ENCODE measurements around the gene GLDC. TPM values are rescaled to one million over a fixed set of nuclear protein-coding genes. Genes with fewer than 3 reads are reported as not detected.

Gene GLDC
- total RNA-seq, 2 experiments from 2014 or later: 5.8 to 6.3 TPM

GRCh38 chr9:6565312-6565711, 80.2 kb downstream of the GLDC start:
- CTCF ChIA-PET: interaction anchor here (0.7 to 1.9 kb wide), 3 partner anchors 23 to 214 kb away, joined by 3 to 5 read pairs (median 4); no protein-coding TSS in a partner anchor
- H3K36me3 Mint-ChIP-seq: peaks cover 2% of the 10 kb centered on the region
- DNase-seq (no peak), ATAC-seq (no peak)
- no peak overlapping the region for H3K27ac Mint-ChIP-seq
- H3K4me3 Mint-ChIP-seq: no peak overlapping the region
- no peaks in the 10 kb centered on the region for H3K9me3 Mint-ChIP-seq (ENCODE audit: low read depth)
- peaks cover 13% of the 10 kb centered on the region for H3K4me1 Mint-ChIP-seq
- H3K27me3 Mint-ChIP-seq: no peaks in the 10 kb centered on the region

- H3K4me1 Mint-ChIP-seq: peaks cover 13% of the 10 kb centered on the region
- CTCF ChIA-PET: interaction anchor here (1.0 to 1.9 kb wide), 2 partner anchors 210 to 214 kb away, joined by 3 to 5 read pairs; no protein-coding TSS in a partner anchor
- no peaks in the 10 kb centered on the region for H3K9me3 Mint-ChIP-seq (ENCODE audit: low read depth)
- DNase-seq (no peak), ATAC-seq (no peak)
- H3K4me3 Mint-ChIP-seq: no peak overlapping the region
- peaks cover 2% of the 10 kb centered on the region for H3K36me3 Mint-ChIP-seq
- no peaks in the 10 kb centered on the region for H3K27me3 Mint-ChIP-seq
- no peak overlapping the region for H3K27ac Mint-ChIP-seq
Measured at GRCh38 chr9:6564868-6565267, 80.7 kb downstream of the GLDC start.

- Mint-ChIP-seq H3K4me3 (no peak overlapping the region), H3K4me1 (peaks cover 13% of the 10 kb centered on the region), H3K27me3 (no peaks in the 10 kb centered on the region), H3K36me3 (peaks cover 2% of the 10 kb centered on the region), H3K9me3 (ENCODE audit: low read depth) (no peaks in the 10 kb centered on the region), H3K27ac (no peak overlapping the region)
- ATAC-seq (no peak), DNase-seq (no peak)
- CTCF ChIA-PET: interaction anchor here (1.9 kb wide), 1 partner anchor 210 kb away, joined by 5 read pairs; no protein-coding TSS in a partner anchor
Measured at GRCh38 chr9:6564360-6564759, 81.2 kb downstream of the GLDC start.

- H3K27me3 Mint-ChIP-seq: no peaks in the 10 kb centered on the region
- no peaks in the 10 kb centered on the region for H3K9me3 Mint-ChIP-seq (ENCODE audit: low read depth)
- H3K4me3 Mint-ChIP-seq: no peak overlapping the region
- CTCF ChIA-PET: interaction anchor here (0.9 kb wide), 1 partner anchor 207 kb away, joined by 3 read pairs; no protein-coding TSS in a partner anchor
- H3K4me1 Mint-ChIP-seq: peaks cover 11% of the 10 kb centered on the region
- no peak for ATAC-seq
- no peak overlapping the region for H3K27ac Mint-ChIP-seq
- H3K36me3 Mint-ChIP-seq: peaks cover 3% of the 10 kb centered on the region
- no peak for DNase-seq
Measured at GRCh38 chr9:6562871-6563430, 82.6 kb downstream of the GLDC start.

- DNase-seq (no peak), ATAC-seq (no peak)
- Mint-ChIP-seq H3K27ac (no peak overlapping the region), H3K4me3 (no peak overlapping the region), H3K27me3 (no peaks in the 10 kb centered on the region), H3K36me3 (peaks cover 3% of the 10 kb centered on the region), H3K4me1 (peaks cover 6% of the 10 kb centered on the region), H3K9me3 (ENCODE audit: low read depth) (no peaks in the 10 kb centered on the region)
- CTCF ChIA-PET: interaction anchor here (0.9 kb wide), 1 partner anchor 207 kb away, joined by 3 read pairs; no protein-coding TSS in a partner anchor
Measured at GRCh38 chr9:6562201-6562600, 83.3 kb downstream of the GLDC start.

- ATAC-seq (no peak), DNase-seq (no peak)
- Mint-ChIP-seq H3K36me3 (peaks cover 4% of the 10 kb centered on the region), H3K4me3 (no peak overlapping the region), H3K27me3 (no peaks in the 10 kb centered on the region), H3K4me1 (no peaks in the 10 kb centered on the region), H3K27ac (no peak overlapping the region), H3K9me3 (ENCODE audit: low read depth) (no peaks in the 10 kb centered on the region)
- CTCF ChIA-PET: interaction anchor here (1.2 kb wide), 1 partner anchor 8 kb away, joined by 3 read pairs; no protein-coding TSS in a partner anchor
Measured at GRCh38 chr9:6557883-6558616, 87.5 kb downstream of the GLDC start.

- no peaks in the 10 kb centered on the region for H3K9me3 Mint-ChIP-seq (ENCODE audit: low read depth)
- H3K27ac Mint-ChIP-seq: no peak overlapping the region
- H3K27me3 Mint-ChIP-seq: no peaks in the 10 kb centered on the region
- ATAC-seq (no peak), DNase-seq (no peak)
- no peaks in the 10 kb centered on the region for H3K4me1 Mint-ChIP-seq
- no peak overlapping the region for H3K4me3 Mint-ChIP-seq
- CTCF ChIA-PET: no interaction called here
- peaks cover 3% of the 10 kb centered on the region for H3K36me3 Mint-ChIP-seq
Measured at GRCh38 chr9:6553866-6554265, 91.7 kb downstream of the GLDC start.

GRCh38 chr9:6552498-6553121, 92.9 kb downstream of the GLDC start:
- Mint-ChIP-seq H3K36me3 (peaks cover 1% of the 10 kb centered on the region), H3K27ac (no peak overlapping the region), H3K27me3 (no peaks in the 10 kb centered on the region), H3K4me3 (no peak overlapping the region), H3K4me1 (no peaks in the 10 kb centered on the region), H3K9me3 (ENCODE audit: low read depth) (no peaks in the 10 kb centered on the region)
- DNase-seq (no peak), ATAC-seq (no peak)
- CTCF ChIA-PET: interaction anchor here (0.6 kb wide), 1 partner anchor 150 kb away, joined by 4 read pairs; no protein-coding TSS in a partner anchor

GRCh38 chr9:6552033-6552432, 93.5 kb downstream of the GLDC start:
- Mint-ChIP-seq H3K27me3 (no peaks in the 10 kb centered on the region), H3K27ac (no peak overlapping the region), H3K9me3 (ENCODE audit: low read depth) (no peaks in the 10 kb centered on the region), H3K4me3 (no peak overlapping the region), H3K36me3 (peaks cover 1% of the 10 kb centered on the region), H3K4me1 (no peaks in the 10 kb centered on the region)
- no peak for ATAC-seq
- CTCF ChIA-PET: interaction anchor here (0.6 kb wide), 1 partner anchor 150 kb away, joined by 4 read pairs; no protein-coding TSS in a partner anchor
- no peak for DNase-seq

- ATAC-seq (no peak), DNase-seq (no peak)
- H3K27me3 Mint-ChIP-seq: no peaks in the 10 kb centered on the region
- CTCF ChIA-PET: no interaction called here
- H3K36me3 Mint-ChIP-seq: no peaks in the 10 kb centered on the region
- no peaks in the 10 kb centered on the region for H3K4me1 Mint-ChIP-seq
- no peak overlapping the region for H3K27ac Mint-ChIP-seq
- no peak overlapping the region for H3K4me3 Mint-ChIP-seq
- no peaks in the 10 kb centered on the region for H3K9me3 Mint-ChIP-seq (ENCODE audit: low read depth)
Measured at GRCh38 chr9:6551136-6551535, 94.4 kb downstream of the GLDC start.

GRCh38 chr9:6549106-6549800, 96.3 kb downstream of the GLDC start:
- CTCF ChIA-PET: no interaction called here
- Mint-ChIP-seq H3K36me3 (no peaks in the 10 kb centered on the region), H3K9me3 (ENCODE audit: low read depth) (no peaks in the 10 kb centered on the region), H3K27ac (no peak overlapping the region), H3K4me1 (no peaks in the 10 kb centered on the region), H3K4me3 (no peak overlapping the region), H3K27me3 (no peaks in the 10 kb centered on the region)
- ATAC-seq (no peak), DNase-seq (no peak)

- H3K36me3 Mint-ChIP-seq: no peaks in the 10 kb centered on the region
- CTCF ChIA-PET: no interaction called here
- DNase-seq: no peak
- H3K27ac Mint-ChIP-seq: no peak overlapping the region
- ATAC-seq: no peak
- no peaks in the 10 kb centered on the region for H3K4me1 Mint-ChIP-seq
- peaks cover 3% of the 10 kb centered on the region for H3K27me3 Mint-ChIP-seq
- H3K9me3 Mint-ChIP-seq (ENCODE audit: low read depth): no peaks in the 10 kb centered on the region
- no peak overlapping the region for H3K4me3 Mint-ChIP-seq
Measured at GRCh38 chr9:6545017-6545691, 100.4 kb downstream of the GLDC start.

GRCh38 chr9:6543204-6543603, 102.3 kb downstream of the GLDC start:
- ATAC-seq (no peak), DNase-seq (no peak)
- Mint-ChIP-seq H3K36me3 (no peaks in the 10 kb centered on the region), H3K27me3 (peaks cover 3% of the 10 kb centered on the region), H3K4me3 (no peak overlapping the region), H3K4me1 (no peaks in the 10 kb centered on the region), H3K27ac (no peak overlapping the region), H3K9me3 (ENCODE audit: low read depth) (no peaks in the 10 kb centered on the region)
- CTCF ChIA-PET: interaction anchor here (1.3 kb wide), 1 partner anchor 188 kb away, joined by 3 read pairs; no protein-coding TSS in a partner anchor

Measured in activated CD8-positive, alpha-beta memory T cell treated with anti-CD3 and anti-CD28 coated beads, Interleukin-2, amount 10 ng/mL, durations not matched to agents 7 days and 5 days (primary cell).